ENCODE measurements around the gene PISD.

PISD gene

GRCh38 chr22:31637891-31638618 is 24.0 kb downstream of the PISD start:
- no peak for TF ChIP-seq CTCF (IDR thresholded peaks at IDR 0.05; ENCODE audit: low read length, missing control alignments)
- H3K4me3 ChIP-seq (replicated peaks; ENCODE audit: low read depth, low read length), result no peak overlapping the region
- peak; percentile 49 for DNase-seq (ENCODE audit: low read depth)

DNA sequence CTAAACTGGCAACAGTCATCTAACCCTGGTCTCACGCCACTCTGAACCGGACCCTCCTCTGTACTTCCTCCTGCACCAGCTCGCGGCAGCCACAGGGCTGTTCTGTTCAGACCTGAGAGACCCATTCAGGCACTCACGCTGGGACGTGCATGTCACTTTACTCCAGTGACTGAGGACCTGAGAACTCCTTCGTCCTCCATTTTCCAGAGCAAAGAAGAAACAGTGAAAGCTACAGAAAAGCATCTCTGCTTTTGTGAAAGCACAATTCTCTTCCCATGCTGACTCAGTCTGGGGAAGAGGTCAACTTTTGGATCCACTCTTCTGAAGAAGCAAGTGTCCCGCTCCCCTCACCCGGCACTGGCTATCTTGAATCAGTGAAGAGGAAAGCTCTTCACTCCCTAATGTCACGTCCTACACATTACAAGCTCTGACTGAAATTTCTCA is 24.5 kb downstream of the PISD start:
- DNase-seq (ENCODE audit: low read depth), result no peak
- no peak overlapping the region for H3K4me3 ChIP-seq (replicated peaks; ENCODE audit: low read depth, low read length)
- TF ChIP-seq CTCF (IDR thresholded peaks at IDR 0.05; ENCODE audit: low read length, missing control alignments), result no peak

DNA sequence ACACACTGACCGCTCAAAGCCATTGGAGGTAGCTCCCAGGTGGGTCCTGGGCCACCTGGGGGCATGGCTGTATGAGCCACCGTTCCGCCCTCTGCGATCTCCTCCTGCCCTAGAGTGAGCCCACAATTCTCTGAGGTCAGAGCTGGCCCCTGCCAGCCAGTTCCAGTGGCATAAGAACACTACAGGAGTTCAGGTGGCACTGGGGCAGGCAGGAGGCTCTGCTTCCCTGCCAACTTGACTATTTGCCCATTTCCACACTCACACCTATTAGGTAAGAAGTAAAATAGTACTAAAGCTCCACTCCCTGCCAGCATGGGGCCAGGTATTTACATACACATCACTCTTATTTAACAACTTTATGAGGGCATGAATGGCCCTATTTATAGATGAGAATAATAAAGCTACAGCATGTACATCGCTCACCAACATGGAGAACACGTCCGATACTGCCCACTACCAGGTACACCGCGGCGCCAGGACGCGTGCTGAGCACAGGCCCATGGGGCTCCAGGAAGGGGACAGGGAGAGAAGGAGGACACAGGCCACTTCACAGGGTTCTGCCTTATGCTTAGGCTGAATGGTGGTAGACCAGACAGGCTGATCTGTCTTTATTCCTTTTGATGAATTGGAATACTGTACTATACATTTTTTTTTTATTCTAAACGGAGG is 26.2 kb downstream of the PISD start:
- H3K4me3 ChIP-seq (replicated peaks; ENCODE audit: low read depth, low read length), result no peak overlapping the region
- no peak for DNase-seq (ENCODE audit: low read depth)
- TF ChIP-seq CTCF (IDR thresholded peaks at IDR 0.05; ENCODE audit: low read length, missing control alignments), result no peak

- no peak for TF ChIP-seq CTCF (IDR thresholded peaks at IDR 0.05; ENCODE audit: low read length, missing control alignments)
- DNase-seq (ENCODE audit: low read depth), result no peak
- H3K4me3 ChIP-seq (replicated peaks; ENCODE audit: low read depth, low read length), result peak overlapping the region; percentile 76
These were observed 30.6 kb downstream of the PISD start for GRCh38 chr22:31631436-31631835.

DNA sequence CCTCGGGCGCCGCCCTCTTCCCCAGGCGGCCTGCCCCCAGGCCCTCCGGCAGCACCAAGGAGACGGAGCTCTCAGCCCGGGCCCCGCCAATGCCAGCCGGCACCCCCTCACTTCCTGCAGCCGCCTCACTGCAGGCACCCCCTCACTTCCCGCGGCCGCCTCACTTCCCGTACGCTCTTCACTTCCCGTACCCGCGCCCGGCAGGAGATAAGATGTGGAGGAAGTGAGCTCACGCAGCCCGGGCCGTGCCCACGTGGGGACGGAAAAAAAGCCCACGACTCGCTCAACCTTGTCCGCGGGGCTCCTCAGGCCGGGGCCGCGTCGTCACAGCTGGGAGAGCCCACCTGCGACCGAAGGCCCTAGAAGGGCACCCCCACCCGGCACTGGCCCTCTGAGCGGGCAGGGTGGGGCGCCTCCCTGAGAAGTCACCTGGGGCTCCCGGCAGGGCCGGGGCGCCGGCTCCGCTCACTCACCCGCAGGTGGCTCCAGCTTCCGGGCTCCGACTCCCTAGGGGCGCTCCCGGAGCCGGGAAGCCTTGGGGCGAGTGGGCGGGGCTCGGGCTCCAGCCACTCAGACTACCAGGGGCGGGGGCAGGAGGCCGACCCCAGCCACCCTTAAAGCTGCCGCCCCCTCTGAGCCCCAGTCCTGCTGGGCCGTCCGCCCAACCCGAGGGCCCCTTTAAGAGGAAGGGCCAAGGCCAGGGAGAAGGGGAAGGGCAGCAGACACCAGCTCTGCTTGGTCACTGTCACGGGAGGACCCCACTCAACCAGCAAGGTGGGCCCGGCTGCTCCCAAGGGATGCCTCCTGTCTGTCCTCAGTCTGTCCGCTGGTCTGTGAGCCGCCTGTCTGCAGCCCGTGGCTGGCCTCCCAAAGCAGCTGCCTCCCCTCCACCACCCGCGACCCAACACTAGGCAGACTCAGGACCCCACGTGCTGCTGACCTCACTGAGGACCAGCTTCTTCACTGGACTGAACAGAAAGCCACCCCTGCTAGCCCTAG is 31.4 kb downstream of the PISD start:
- DNase-seq (ENCODE audit: low read depth), result peak; percentile 85
- TF ChIP-seq CTCF (IDR thresholded peaks at IDR 0.05; ENCODE audit: low read length, missing control alignments), result no peak
- peak overlapping the region; percentile 76 for H3K4me3 ChIP-seq (replicated peaks; ENCODE audit: low read depth, low read length)

DNA sequence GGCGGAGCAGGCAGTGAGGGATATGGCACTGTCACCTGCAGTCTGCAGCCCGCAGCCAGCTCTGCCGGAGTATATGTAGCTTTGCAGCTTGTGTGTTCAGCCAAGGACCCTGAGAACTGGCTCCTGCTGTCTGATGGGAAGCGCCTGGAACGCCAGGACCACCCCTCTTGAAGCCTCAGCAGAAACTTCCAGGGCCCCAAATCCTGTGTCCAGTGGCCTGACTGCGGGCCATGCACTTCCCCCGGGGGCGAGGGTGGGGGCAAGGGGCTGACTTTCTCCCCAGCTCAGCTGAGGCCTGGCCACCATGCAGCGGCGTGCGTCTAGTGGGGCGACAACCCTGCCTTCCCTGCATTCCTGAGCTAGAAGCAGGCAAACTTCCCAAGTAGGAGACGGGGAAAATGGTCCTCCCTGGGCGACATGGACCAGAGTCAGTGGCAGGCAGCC is 32.3 kb downstream of the PISD start:
- TF ChIP-seq CTCF (IDR thresholded peaks at IDR 0.05; ENCODE audit: low read length, missing control alignments), result no peak
- DNase-seq (ENCODE audit: low read depth), result no peak

More for the DNA sequence above, 32.3 kb downstream of the PISD start:
- H3K4me3 ChIP-seq (replicated peaks; ENCODE audit: low read depth, low read length), result peak overlapping the region; percentile 76

All from fibroblast of pulmonary artery (primary cell).